LHCN-M2 (cell line): ENCODE data around the gene ETV7. TPM values are rescaled to one million over a fixed set of nuclear protein-coding genes. Genes with fewer than 3 reads are reported as not detected.
A peak's percentile ranks its signal among the peaks of the same experiment; 100 is the strongest.
"Not testable (repeated sequence)": the region's sequence is repeated elsewhere in the genome, so short reads cannot be mapped to it uniquely, and the experiment has no call there.

Experiments used
- DNase-seq: peaks from one replicate; pipeline ENCODE4 v3.0.0-alpha.2; 2012; ENCODE audit warnings: low read depth
- polyA plus RNA-seq: library from polyadenylated mRNA; unstranded; fragments of >200 nt; gene quantifications from one replicate; pipeline ENCODE4 v1.2.1, GENCODE V29; 2012; ENCODE audit warnings: missing spikeins
- total RNA-seq: library from RNA; depleted of rRNA; stranded (reverse); fragments of >200 nt; gene quantifications from 2 replicates; pipeline ENCODE4 v1.2.3, GENCODE V29; 2014; rRNA removed

The ETV7 gene
- 0.17 TPM in 1 of 2 replicates, not detected in the other for total RNA-seq
- 0.35 TPM for polyA plus RNA-seq

DNA sequence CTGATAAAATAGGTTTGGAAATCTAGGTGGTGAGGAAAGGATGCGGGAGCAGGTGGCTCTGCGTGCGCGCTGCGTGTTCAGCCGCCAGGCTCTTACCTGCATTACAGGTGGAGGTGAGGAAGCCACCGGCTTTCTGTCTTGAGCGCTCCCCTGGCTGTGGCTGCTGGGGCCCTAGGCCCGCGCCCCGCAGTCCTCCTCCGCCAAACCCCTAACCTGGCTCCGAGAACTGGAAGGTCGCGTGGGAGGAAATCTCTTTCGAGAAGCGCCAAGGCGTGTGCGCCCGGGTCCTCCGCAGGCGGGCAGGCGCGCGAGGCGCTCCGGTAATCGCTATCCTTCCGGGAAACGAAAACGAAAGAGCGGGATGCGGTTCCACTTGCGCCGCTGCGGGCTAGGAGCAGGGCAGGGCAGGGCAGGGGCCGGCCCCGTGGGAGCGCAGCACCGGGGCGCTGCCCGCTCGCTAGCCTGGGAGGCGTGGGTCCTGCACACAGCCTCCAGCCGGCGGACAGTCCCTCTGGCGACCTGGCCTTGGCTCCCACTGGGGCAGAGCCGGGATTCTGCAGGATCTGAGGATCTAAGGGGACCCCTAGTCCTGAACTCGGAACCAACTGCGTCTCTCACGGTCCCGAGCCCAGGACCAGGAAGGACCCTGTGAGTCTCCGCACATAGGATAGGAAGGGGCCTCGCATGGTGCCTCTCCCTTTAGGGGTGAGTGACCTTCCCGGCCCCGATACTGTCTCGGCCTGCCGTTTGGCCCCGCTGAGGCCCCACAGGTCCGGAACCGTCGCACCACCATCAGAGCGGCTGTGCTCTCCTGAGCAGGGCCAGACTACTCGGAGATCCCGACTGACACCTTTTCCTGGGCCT, at the start of gene ETV7:
Gene ETV7 (minus strand): TSS at position 230 of the 864 bp plus-strand sequence. CDS start 128 bp downstream, at position 102.
- no peak for DNase-seq

DNA sequence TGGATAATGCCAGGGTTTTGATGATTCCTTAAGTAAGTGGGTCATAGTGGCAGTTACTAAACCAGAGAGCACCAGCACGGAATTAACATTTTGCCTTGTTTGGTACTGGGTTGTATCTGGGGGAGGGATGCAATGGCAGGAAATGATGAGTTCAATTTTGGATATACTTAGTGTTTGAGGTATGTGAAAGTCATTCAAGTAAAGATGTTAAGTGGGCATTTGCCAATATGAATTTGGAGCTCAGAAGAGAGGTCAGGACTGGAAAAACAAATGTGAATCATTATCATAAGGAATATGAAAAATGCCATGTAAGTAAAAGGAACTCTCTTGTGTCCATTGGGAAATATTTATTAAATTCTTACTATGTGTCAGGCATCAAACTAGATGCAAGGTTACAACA, 49.0 kb upstream of the ETV7 start:
- DNase-seq = no peak

DNA sequence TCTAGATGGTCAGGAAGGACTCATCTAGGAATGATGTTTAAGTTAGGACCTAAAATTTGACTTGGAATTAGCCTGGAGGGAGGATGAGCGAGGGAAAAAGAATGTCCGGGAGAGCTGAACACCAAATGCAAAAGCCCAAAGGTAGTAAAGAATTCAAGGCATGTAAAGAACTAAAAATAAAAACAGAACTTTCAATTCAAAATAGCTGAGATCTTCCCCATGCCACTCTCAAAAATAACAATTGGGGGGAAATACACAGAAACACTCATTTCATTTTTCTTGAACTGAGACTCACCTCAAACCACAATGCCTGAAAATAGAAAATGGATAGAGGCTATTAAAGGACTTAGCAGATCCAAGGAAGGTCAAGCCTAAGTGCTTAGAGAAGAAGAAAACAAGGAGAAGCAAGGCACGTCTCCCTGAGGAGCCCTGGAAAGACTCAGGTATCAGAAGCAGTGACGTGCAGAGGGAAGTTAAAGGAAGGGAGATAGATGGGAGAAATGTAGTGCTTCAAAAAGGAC, 44.7 kb upstream of the ETV7 start:
- DNase-seq = peak; percentile 46

- no peak for DNase-seq
Measured at GRCh38 chr6:36431197-36431596, 43.7 kb upstream of the ETV7 start.

- no peak for DNase-seq
Measured at GRCh38 chr6:36430351-36430750, 42.9 kb upstream of the ETV7 start.

DNA sequence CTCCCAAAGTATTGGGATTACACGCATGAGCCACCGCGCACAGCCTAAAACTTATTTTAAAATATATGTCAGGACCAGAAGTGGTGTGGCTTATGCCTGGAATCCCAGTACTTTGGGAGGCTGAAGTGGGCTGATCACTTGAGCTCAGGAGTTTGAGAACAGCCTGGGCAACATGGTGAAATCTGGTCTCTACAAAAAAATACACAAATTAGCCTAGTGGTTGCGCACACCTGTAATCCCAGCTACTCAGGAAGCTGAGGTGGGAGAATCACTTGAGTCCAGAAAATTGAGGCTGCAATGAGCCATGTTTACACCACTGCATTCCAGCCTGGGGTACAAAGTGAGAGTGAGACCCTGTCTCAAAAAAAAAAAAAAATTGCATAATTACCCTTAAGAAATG, 41.4 kb upstream of the ETV7 start:
- DNase-seq = no peak

DNA sequence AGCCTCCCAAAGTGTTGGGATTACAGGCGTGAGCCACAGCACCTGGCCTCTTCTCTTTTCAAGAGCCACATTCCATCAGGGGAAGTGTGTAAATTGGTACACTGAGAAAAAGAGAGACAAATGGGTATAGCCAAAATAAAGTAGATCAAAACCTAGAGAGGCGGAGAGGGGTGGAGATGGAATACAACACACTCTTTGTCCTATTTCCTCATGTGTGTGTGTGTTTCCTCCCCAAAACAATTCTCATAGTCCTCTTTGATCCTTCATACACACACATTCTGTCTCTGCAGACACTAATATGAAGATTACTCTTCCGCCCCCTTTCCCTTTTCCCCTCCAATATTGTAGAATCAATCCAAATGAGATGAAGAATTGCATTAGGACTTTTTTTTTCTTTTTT, 39.2 kb upstream of the ETV7 start:
- no peak for DNase-seq

DNA sequence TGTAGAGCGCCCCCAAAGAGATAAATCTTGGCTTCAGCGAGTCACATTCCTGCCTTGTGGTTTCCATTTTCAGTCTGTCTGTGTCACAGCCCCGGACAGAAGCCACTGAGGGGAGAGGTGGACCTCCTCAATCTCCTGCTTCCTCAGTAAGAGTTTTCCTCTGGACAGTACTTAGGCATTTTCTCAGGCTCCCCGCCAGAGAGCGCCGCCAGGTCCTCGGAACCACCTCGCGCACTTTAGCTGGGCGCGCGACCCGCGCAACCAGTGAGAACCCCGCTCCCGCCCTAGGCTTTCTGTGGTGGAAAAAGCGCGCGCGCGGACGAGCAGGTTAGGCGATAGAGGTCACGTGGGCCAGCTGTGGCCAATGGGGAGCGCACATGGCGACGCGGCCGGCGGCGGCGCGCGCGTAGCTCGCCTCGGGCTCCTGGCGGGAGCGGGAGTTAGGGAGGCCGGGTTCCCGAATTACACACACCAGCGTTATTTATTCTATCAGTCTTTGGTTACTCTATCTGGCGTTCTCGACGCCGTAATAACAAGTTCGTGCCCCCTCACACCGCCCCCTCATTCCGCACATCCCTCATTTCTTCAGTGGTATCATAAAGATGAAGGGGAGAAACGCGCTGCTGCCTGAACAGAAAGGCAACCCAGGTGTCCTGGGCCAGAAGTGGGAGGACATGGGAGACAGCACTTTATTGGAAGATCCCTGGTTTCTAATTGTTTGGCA, 35.8 kb upstream of the ETV7 start:
- peak; percentile 98 for DNase-seq

DNA sequence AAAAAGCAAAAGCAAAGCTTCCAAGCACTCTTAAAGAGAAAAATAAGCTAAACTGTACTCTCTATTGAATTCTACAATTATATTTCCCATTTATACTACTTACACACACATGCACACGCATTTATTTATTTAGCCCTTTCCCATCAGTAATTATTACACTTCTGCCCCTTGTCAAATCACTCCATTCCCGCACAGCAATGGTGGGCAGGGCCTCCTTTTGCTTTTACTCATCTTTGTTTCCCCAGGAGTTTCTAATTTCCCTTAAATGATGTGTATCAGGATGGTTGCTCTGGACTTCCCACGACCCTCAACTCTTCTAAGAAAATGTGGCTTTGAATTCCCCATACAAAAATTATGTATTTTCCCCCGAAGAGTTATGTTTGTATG, 35.2 kb upstream of the ETV7 start:
- no peak for DNase-seq

- no peak for DNase-seq
Measured at GRCh38 chr6:36419310-36419709, 31.8 kb upstream of the ETV7 start.

DNA sequence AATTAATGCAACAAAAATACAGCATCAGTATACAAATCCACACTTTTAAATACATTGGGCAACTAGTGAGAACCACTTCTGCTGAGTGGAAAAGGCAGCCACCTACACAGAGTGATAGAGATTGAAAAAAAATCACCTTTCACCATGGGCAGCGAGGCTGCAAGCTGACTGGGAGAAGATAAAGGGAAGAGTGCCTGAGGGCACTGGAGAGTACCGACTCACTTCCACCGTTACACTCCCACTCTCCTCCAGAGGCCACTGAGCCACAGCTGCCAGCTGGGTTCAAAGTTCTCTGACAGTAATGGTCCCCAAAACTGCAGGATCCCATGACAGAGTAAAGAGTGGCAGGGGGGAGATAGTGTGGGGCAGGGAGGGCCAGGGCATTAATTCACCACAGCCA, 31.1 kb upstream of the ETV7 start:
- no peak for DNase-seq

- no peak for DNase-seq
Measured at GRCh38 chr6:36414481-36414880, 27.0 kb upstream of the ETV7 start.

GRCh38 chr6:36413489-36414480, 26.3 kb upstream of the ETV7 start:
- no peak for DNase-seq

DNA sequence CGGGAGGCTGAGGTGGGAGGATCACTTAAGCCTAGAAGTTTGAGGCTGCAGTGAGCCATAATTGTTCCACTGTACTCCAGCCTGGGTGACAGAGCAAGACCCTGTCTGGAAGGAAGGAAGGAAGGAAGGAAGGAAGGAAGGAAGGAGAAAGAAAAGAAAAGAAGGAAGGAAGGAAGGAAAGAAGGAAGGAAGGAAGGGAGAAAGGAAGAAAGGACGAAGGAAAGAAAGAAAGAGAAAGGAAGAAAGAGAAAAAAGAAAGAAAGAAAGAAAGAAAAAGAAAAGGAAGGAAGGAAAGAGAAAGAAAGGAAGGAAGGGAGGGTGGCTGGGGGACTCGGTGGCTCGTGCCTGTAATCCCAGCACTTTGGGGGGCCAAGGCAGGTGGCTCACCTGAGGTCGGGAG, 22.2 kb upstream of the ETV7 start:
- DNase-seq = not testable (repeated sequence)

GRCh38 chr6:36404164-36404563, 16.7 kb upstream of the ETV7 start:
- no peak for DNase-seq

GRCh38 chr6:36402481-36402880, 15.0 kb upstream of the ETV7 start:
- DNase-seq = no peak

DNA sequence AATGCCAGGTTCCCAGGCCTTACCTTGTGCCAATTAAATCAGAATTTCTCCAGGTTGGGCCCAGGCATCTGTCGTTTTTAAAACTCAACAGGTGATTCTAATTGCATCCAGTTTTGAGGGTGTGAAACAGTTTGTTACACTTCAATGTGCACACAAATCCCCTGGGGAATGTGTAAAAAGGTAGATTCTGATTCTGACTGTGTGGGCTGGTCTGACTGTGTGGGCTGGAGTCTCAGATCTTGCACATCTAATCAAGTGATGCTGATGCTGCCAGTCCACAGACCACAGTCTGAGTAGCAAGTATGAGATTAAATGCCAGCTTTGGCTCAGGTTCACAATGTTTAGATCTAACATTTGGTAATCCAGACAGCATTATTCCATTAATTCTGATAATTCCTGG, 12.5 kb upstream of the ETV7 start:
- DNase-seq = no peak

- DNase-seq = no peak
Measured at GRCh38 chr6:36392621-36393020, 5.2 kb upstream of the ETV7 start.

DNA sequence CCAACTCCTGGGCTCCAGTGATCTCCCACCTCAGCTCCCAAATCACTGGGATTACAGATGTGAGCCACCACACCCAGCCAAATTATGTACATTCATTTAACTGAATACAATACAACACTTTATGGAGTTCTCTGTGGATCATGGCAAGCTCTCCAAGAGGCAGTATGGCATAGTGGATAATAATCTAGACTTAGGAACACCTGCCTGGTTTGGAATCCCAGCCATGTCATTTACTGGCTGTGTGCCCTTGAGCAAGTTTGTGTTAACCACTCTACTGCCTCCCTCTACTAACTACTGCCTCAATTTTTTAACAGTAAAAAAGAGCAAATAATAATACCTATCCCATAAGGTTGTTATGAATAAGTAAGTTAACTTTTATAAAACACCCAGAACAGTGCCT, 1.9 kb upstream of the ETV7 start:
- no peak for DNase-seq

DNA sequence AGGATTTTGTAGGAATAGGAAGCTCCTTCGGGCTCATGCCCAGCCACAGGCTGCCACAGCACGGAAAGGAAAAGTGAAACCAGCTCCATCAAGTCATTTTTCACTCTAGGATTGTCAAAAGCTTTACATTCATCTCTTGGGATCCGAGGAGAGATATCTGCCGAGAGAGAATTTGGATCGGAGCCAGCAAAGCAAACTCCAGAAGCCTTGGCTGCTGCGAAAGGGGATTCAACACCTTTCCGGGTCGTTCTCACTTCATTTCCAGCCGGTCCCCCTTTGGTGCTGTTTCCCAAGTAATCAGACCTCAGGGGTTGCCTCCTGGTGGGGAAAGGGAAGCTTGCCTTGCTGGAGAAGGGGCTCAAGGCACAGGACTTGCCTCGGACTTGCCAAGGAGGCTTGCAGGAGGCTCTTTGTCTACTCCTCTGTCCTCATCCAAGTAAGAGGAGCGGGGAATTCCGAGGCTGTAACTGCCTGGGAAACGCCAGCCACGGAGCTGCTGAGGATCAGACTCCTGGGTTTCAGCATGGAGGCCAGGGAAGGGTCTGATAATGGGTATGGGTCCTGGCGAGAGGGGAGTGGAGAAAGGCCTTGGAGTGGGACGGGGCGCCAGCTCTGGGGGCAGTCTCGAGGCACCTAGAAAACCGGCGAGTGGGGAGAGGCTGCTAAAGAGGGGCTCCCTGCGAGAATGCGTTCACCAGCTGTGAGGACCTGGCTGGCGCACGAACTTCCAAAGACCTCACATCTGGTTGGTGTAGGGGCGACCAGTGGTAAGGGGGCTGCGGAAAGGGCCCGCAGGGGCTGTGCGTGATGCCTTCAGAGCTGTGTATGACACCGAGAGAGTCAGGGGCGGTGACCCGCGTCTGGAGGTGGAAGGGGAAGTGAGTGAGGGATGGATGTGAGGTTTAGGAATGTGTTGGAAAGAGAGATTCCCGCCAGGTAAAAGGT, 702 bp downstream of the ETV7 start:
- peak; percentile 53 for DNase-seq
